VCaP (cell line): ENCODE results near the gene ALCAM.

Experiments used
- H3K27ac ChIP-seq: fragments of 450-650 bp; 2 replicates; pipeline ENCODE4 v1.5.1; 2017
- CTCF ChIP-seq: fragments of 450-650 bp; conservative IDR thresholded peaks from 2 replicates; pipeline ENCODE4 v1.5.1; 2017; ENCODE audit warnings: mild to moderate bottlenecking, moderate library complexity

The ALCAM gene

GRCh38 chr3:105356988-105357387 is 9.7 kb upstream of the ALCAM start:
- no peak overlapping the region for H3K27ac ChIP-seq
- TF ChIP-seq CTCF: no peak

- H3K27ac ChIP-seq: no peak overlapping the region
- TF ChIP-seq CTCF: no peak
Measured at GRCh38 chr3:105359098-105359762, 7.5 kb upstream of the ALCAM start.

- no peak for TF ChIP-seq CTCF
- no peak overlapping the region for H3K27ac ChIP-seq
Measured at GRCh38 chr3:105360003-105360402, 6.7 kb upstream of the ALCAM start.

GRCh38 chr3:105362021-105362665 is 4.6 kb upstream of the ALCAM start:
- TF ChIP-seq CTCF: no peak
- H3K27ac ChIP-seq: no peak overlapping the region

DNA sequence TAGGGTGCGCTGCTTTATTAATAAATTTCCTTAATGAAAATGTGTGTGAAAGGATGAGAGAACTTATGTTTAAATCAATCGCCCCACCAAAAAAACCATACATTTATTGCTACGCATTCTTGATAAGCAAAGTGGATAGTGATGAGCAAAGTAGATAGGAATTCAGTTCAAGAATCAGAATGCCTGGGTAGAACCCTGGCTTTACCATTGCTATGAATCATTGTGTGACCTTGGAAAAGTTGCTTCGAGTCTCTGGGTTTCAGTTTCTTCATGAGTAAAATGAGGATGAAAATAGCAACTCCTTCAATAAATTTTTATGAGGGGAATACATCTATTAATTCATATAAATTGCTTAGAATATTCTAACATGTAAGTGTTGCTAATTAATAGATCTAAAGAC is 2.6 kb upstream of the ALCAM start:
- no peak overlapping the region for H3K27ac ChIP-seq
- TF ChIP-seq CTCF: no peak

DNA sequence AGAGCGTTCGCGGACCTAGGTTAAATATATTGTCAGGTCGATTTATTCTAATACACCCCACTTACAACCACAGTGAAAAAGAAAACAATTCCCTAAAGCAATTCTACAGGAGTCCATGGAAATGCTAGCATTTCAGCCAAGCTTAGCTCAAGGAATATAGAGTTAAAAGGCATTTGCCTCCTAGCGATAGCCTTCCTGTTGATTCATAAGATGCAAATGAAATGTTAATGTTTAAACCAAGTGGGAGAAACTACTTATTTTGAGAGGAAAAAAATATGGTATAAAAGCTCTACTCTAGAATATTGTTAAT is 1.7 kb upstream of the ALCAM start:
- H3K27ac ChIP-seq: peak overlapping the region; percentile 62

More for the DNA sequence above, 1.7 kb upstream of the ALCAM start:
- TF ChIP-seq CTCF: no peak
